ENCODE data around the gene PWP1.

Gene PWP1

DNA sequence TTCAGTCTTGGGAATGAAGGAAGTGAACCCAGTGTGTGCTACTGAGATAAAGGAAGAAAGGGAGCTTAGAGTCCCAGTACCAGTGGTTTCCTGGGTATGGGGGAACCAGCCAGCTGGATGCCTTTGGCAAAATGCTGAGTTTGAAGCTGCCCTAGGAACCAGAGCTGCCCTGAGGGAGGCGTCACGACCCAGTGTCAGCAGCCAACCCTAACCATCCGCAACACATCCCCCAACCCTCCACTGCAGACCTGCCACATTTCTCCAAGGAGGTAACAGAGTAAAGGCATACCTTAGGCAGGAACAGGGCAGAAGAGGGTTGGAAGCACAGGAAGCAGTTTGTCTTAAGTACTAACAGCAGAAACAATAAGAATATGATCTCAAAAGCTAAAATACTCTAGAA, 46.8 kb downstream of the PWP1 start:
- DNase-seq (ENCODE audit: low spot score in 2 of 2) (no peak), ATAC-seq (ENCODE audit: low read depth) (no peak)
- Mint-ChIP-seq H3K36me3 (peaks cover 37% of the 10 kb centered on the region), H3K4me1 (peaks cover 54% of the 10 kb centered on the region), H3K27me3 (no peaks in the 10 kb centered on the region), H3K27ac (peak overlapping the region; percentile 100), H3K9me3 (peaks cover 3% of the 10 kb centered on the region), H3K4me3 (no peak overlapping the region)

DNA sequence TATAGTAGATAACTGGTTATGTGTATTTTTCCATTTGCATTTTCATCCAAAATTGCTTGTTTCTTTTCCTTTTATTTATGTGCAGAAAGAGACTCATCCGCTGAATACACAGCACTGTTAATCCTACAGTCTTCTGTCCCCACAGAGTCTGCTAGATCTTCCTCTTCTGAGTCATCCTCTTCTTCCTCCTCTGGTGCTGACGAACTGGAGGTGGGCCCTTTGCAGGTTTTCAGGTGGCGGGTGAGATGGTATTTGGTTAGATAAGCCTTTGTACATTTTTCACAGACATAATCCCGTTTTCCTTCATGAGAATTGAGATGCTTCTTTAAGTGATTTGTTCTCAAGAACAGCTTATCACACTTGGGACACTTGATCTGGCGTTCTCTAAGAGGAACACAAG, 48.5 kb downstream of the PWP1 start:
- Mint-ChIP-seq H3K27ac (peak overlapping the region; percentile 100), H3K4me3 (no peak overlapping the region), H3K4me1 (peaks cover 63% of the 10 kb centered on the region), H3K36me3 (peaks cover 48% of the 10 kb centered on the region), H3K9me3 (peaks cover 3% of the 10 kb centered on the region), H3K27me3 (no peaks in the 10 kb centered on the region)
- ATAC-seq (ENCODE audit: low read depth), result no peak
- no peak for DNase-seq (ENCODE audit: low spot score in 2 of 2)

- Mint-ChIP-seq H3K4me3 (peak overlapping the region; percentile 56), H3K27ac (peak overlapping the region; percentile 100), H3K36me3 (peaks cover 55% of the 10 kb centered on the region), H3K9me3 (peaks cover 3% of the 10 kb centered on the region), H3K4me1 (peaks cover 57% of the 10 kb centered on the region), H3K27me3 (no peaks in the 10 kb centered on the region)
- no peak for DNase-seq (ENCODE audit: low spot score in 2 of 2)
- ATAC-seq (ENCODE audit: low read depth), result no peak
These were observed 50.2 kb downstream of the PWP1 start for GRCh38 chr12:107735763-107736162.

- Mint-ChIP-seq H3K27me3 (no peaks in the 10 kb centered on the region), H3K9me3 (peaks cover 3% of the 10 kb centered on the region), H3K4me1 (peaks cover 53% of the 10 kb centered on the region), H3K27ac (peak overlapping the region; percentile 100), H3K4me3 (peak overlapping the region; percentile 56), H3K36me3 (peaks cover 64% of the 10 kb centered on the region)
- DNase-seq (ENCODE audit: low spot score in 2 of 2), result peak; percentile 59 to 89
- peak; percentile 97 for ATAC-seq (ENCODE audit: low read depth)
These were observed 51.3 kb downstream of the PWP1 start for GRCh38 chr12:107736914-107737313.

- DNase-seq (ENCODE audit: low spot score in 2 of 2), result no peak
- no peaks in the 10 kb centered on the region for H3K9me3 Mint-ChIP-seq
- peaks cover 19% of the 10 kb centered on the region for H3K36me3 Mint-ChIP-seq
- ATAC-seq (ENCODE audit: low read depth), result no peak
- peaks cover 5% of the 10 kb centered on the region for H3K4me1 Mint-ChIP-seq
- H3K27ac Mint-ChIP-seq, result no peak overlapping the region
- no peaks in the 10 kb centered on the region for H3K27me3 Mint-ChIP-seq
- no peak overlapping the region for H3K4me3 Mint-ChIP-seq
These were observed 62.9 kb downstream of the PWP1 start for GRCh38 chr12:107748472-107748871.

DNA sequence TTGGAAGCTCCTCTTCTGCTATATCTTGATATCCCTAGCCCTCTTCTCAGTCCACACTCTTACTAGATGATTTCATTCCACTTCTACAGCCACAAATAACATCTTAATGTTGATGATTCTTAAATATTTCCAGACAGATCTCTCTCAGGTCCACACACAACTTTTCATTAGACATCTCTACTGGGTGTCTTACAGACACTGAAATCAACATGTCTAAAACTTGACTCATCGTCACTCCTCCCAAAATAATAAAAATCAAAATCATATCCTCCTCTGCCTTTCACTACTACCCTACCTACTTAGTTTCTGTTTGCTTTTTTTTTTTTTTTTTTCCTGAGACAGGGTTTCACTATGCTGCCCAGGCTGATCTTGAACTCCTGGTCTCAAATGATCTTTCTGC, 63.5 kb downstream of the PWP1 start:
- peaks cover 5% of the 10 kb centered on the region for H3K4me1 Mint-ChIP-seq
- H3K36me3 Mint-ChIP-seq, result peaks cover 17% of the 10 kb centered on the region
- ATAC-seq (ENCODE audit: low read depth) (no peak), DNase-seq (ENCODE audit: low spot score in 2 of 2) (no peak)
- no peaks in the 10 kb centered on the region for H3K27me3 Mint-ChIP-seq
- H3K9me3 Mint-ChIP-seq, result no peaks in the 10 kb centered on the region
- H3K4me3 Mint-ChIP-seq, result no peak overlapping the region
- no peak overlapping the region for H3K27ac Mint-ChIP-seq

DNA sequence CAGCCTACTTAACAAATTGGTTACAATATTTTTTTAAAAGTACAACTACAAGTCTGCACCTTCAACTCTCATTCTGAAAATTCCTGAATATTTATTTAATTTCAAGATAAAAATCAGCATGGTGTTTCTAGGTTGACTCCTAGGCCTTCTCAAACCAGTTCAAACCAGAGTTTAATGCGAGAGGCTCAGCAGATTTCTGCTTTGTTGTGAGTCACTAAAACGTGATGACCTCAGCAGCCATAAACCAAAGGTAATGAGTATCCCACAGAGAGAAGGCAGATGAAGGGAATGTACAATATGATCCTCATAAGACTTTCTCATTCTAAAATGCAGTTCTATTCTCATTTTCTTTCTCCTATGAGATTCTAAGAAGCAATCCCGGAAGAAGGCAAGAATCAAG, 73.8 kb downstream of the PWP1 start:
- no peak for DNase-seq (ENCODE audit: low spot score in 2 of 2)
- ATAC-seq (ENCODE audit: low read depth), result no peak
- peak overlapping the region; percentile 97 for H3K27ac Mint-ChIP-seq

DNA sequence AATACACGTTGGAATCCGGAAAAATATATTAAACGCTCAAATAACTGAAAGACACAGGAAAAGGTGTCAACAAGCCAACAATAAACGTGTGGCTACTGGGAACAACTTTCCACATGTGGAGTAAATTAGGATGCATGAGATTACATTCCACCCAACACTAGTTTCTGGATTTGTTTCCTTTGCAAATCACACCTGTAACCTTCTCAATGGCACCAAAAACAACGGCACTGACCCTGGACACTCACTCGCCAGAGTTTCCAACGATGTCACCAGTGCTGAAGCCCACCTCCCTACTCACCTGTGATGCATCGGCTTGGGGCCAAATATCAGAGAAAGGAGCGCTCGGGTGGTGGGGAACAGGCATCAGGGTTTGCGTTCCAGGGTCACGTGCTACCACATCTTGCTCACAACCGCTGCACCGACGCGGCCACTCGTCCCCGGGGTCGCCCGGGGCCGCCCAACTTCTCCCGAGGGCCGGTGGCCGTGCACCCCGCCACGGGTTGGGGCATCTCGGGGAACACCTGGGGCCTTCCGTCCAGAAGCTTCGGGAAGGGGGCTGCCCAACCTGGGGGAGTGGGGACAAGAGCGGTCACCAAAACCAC, 74.7 kb downstream of the PWP1 start:
- Mint-ChIP-seq H3K27ac (peak overlapping the region; percentile 97), H3K9me3 (no peaks in the 10 kb centered on the region), H3K4me3 (peak overlapping the region; percentile 93), H3K36me3 (peaks cover 9% of the 10 kb centered on the region), H3K27me3 (no peaks in the 10 kb centered on the region), H3K4me1 (peaks cover 24% of the 10 kb centered on the region)
- ATAC-seq (ENCODE audit: low read depth), result peak; percentile 13
- no peak for DNase-seq (ENCODE audit: low spot score in 2 of 2)

More for the DNA sequence above, 73.8 kb downstream of the PWP1 start:
- Mint-ChIP-seq H3K4me1 (peaks cover 24% of the 10 kb centered on the region), H3K27me3 (no peaks in the 10 kb centered on the region), H3K36me3 (peaks cover 11% of the 10 kb centered on the region), H3K4me3 (peak overlapping the region; percentile 93), H3K9me3 (no peaks in the 10 kb centered on the region)

- H3K36me3 Mint-ChIP-seq, result peaks cover 8% of the 10 kb centered on the region
- peak within 1 kb of the TSS; percentile 97 for H3K27ac Mint-ChIP-seq
- H3K9me3 Mint-ChIP-seq, result no peaks in the 10 kb centered on the region
- peaks cover 24% of the 10 kb centered on the region for H3K4me1 Mint-ChIP-seq
- no peaks in the 10 kb centered on the region for H3K27me3 Mint-ChIP-seq
- ATAC-seq (ENCODE audit: low read depth), result peak; percentile 90
- H3K4me3 Mint-ChIP-seq, result peak within 1 kb of the TSS; percentile 93
- DNase-seq (ENCODE audit: low spot score in 2 of 2), result peak; percentile 89 to 93
These were observed 75.4 kb downstream of the PWP1 start, which contains the start of gene PRDM4 for GRCh38 chr12:107760809-107761501. Gene PRDM4, minus strand, starts transcription at chr12:107761137. Its CDS starts 622 bp downstream, at chr12:107760515.

DNA sequence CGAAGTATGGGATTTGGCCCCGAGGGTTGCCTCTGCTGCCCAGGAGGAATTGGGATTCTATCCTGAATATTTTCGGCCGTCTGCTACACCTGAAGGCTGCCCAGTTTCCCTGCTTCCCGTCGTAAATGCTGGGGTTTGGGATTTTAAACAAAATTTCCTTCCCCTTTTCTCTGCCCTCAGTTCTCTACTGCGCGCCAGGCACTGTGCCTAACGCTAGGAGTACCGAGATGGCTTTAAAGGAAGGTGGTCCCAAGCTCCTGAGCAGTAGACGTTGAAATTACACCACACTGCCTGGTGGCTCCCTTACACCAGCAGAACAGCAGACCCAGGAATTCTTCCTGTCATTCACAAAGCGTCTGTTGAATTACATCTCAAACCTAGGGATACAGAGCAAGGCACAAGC, 75.9 kb downstream of the PWP1 start:
- Mint-ChIP-seq H3K27me3 (no peaks in the 10 kb centered on the region), H3K9me3 (no peaks in the 10 kb centered on the region), H3K27ac (peak overlapping the region; percentile 97), H3K4me1 (peaks cover 23% of the 10 kb centered on the region), H3K36me3 (peaks cover 5% of the 10 kb centered on the region), H3K4me3 (peak overlapping the region; percentile 90)
- DNase-seq (ENCODE audit: low spot score in 2 of 2) (no peak), ATAC-seq (ENCODE audit: low read depth) (no peak)
